GM19035 (cell line): ENCODE measurements around the gene SLC23A3.

Source experiments
- ATAC-seq: cut with Tn5 transposase; IDR thresholded peaks from one replicate; pipeline ENCODE4 v1.9.1; 2021; ENCODE audit not compliant: unreplicated experiment

SLC23A3 gene

GRCh38 chr2:219176818-219177551 lies 7.2 kb upstream of the SLC23A3 start, which contains the start of gene CNPPD1:
CNPPD1 (minus strand) TSS chr2:219176925; CDS start chr2:219176828, 97 bp downstream.
- ATAC-seq: peak; percentile 61

DNA sequence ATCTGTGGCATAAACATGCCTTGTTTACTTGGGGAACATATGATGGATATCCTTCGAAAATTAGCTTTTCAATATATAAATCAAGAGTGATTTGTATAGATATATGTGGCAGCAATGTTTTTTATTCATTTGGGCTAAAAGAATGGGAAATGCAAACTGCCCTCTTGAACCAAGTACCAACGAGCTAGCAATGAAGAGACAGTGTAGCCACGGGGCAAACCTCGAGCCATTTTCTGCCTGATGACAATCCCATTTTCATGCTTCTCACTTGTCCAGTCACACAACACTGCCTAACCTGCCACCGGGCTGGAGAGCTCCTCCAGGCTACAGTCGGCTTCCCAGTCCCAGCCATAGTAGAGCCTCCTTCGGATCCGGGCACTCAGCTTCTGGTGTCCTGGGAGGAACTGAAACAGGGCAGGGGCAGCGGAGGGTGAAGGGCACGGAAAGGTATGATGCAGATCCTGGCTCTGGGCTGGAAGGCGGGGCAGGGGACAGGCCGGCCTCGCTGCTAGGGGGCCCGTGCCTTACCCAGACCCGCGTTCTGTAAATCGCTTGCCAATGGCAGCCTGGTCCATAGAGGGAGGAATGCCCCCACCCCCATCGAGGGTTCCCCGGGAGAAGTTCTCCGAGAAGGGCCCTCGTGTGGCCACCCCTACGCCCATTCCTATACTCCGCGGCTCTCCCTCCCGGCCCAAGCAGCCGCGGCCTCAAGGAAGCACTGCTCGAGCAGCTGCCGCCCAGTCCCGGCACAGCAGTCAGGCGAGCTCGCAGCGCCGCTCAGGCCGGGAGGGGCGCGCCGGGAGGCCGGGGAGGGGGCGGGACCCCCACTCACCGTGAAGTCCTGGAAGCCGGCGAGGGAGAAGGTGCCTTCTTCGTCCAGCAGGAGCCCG lies 6.3 kb upstream of the SLC23A3 start:
- ATAC-seq: peak; percentile 24

DNA sequence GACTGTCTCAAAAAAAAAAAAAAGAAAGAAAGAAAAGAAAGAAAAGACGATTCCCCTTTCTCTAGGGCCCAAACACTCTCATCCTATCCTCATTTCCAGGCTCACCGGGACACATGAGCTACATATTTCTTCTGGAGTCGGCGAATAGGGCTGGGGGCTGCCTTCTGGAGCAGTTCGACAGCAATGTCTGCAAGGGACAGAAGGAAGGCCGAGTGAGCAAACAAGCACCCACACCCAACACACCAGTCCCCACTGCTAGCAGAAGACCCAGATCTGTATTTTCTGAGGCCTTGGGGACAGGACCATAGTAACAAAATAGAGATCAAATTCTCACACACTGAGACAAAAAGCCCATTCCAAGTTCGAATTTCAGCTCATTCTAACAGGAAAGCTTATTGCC lies 5.7 kb upstream of the SLC23A3 start:
- ATAC-seq: no peak

DNA sequence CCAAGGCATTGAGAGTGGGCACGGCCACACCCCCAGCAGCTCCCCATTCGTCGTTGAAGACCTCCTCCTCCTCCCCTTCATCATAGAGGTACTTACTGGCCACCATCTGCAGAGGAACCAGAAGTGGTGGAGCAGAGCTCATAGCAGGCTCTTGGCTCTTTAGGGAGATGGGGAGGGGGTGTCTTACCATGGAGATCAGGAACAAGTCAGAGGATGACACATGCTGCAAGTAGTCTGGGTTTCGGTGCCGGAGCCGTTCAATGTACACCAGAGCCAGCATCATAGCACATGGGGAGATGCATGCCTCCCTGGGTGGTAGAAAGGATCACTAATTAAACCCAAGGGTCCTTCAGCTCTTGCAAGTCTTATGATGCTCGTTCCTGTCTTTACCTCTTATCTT lies 5.0 kb upstream of the SLC23A3 start:
- ATAC-seq: no peak

GRCh38 chr2:219174146-219174545 lies 4.3 kb upstream of the SLC23A3 start:
- ATAC-seq: no peak

DNA sequence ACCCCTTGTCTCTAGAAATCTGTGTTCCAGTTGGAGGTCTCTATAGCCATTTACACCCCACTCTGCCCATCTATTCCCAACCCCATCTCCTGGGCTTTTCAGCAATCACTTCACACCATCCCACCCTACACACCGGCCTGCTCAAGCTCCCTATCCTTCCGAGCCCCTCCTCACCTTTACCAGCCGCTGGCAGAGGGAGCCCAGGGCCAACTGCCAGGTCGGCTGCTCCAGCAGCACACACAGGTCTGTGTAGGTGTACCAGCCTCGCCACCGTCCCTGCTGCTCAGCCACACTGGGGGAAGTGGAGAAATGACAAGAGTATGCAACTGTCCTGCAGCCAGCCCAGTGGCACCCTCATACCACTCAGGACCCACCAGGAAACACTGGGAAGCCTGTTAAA lies 3.3 kb upstream of the SLC23A3 start:
- ATAC-seq: no peak

DNA sequence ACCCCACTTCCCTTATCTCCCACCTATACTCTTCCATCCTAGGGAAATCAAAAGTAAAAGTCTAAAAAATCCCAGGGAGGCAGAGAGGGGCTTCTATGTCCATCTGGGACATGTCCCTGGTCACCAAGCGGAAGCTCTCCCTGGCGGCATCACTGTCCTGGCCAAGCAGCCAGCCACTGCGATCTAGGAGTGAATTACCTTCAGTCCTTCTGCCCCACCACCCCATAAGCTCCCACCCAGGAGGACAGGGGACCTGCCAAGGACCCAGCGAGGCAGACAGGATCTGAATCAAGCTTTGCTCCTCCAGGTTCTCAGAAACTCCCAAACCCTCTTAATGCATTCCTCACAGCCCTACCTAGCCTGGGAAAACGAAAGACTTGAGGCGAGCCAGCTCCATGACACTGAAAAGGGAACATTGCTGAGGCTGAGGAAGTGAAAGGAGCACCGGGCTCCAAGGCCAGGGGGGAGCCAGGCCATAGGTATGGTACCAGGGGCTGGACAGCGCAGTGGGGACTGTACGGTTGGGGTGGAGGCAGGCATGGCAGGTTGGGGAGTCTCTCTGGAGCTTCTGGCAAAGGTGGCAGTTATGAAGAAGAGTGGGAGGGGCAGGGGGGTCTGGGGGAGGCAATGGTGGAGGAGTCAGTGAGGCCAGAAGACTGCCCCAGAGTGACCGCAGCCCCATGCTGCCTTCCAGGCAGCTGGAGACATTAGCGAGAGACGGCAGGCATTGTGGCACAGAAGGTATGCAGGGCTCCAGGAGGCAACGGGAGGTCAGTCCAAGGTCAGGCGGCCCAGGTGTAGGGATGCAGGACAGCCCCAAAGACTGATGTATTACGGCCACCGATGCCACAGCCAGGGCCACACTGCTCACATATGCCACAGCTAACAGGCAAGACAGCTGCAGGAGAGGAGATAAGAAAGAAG lies 2.7 kb upstream of the SLC23A3 start:
- ATAC-seq: no peak

- no peak for ATAC-seq
These were observed 1.4 kb upstream of the SLC23A3 start for GRCh38 chr2:219171231-219171651.

DNA sequence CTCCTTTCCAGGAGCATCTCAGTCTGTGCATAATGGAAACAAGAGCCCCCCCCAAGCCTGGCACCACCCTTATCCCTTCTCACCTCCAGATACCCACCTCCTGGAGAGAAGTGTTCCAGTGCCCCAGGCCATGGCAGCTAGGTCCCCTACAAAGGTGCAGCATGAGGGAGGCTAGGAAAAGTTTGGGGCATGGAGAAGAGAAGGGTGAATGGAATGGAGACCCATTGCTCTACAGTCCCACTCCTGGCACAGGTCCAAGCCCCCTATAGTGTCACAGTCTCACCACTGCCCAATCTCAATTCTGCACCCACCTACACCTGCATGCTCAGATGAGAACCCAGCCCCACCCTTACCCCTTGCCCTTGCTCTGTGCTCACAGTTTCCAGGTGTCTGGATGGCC lies 897 bp downstream of the SLC23A3 start:
- no peak for ATAC-seq

- ATAC-seq: no peak
These were observed 1.3 kb downstream of the SLC23A3 start for GRCh38 chr2:219168526-219168925.

GRCh38 chr2:219167997-219168396 lies 1.8 kb downstream of the SLC23A3 start:
- no peak for ATAC-seq

DNA sequence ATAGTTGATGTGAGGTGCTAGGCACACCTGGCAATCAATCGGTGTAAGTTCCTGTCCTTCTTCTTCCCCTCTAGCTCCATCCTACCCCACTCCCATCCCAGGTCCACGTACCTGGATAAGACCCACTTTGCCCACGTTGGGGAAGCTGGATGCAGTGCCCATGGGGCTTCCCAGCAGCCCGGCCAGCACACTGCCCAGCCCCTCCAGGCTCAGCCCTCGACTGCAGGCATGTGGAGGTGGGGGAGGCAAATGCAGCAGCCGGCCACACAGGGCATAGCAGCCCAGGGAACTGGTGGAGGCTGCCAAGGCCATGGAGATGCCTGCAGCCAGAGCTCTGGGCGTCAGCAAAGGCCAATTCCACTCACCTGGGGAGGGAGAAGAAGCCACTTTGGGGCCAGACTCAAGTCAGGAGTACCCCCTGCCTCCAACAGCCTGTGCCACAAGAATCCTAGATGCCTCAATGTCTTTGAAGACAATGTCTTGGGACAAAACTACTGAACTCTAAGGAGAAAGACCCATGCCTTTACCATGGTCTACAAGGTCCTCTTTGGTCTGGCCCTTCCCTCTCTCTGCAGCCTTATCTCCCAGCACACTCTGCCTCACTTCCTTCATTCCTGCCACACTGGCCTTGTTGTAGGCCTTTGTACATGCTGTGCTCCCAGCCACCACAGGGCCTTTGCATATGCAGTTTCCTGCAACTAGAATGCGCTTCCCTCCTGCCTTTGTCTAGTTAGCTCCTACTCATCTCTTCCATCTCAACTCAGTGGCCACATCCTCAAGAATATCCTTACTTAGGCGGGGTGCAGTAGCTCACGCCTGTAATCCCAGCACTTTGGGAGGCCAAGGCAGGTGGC lies 4.5 kb downstream of the SLC23A3 start:
- no peak for ATAC-seq

DNA sequence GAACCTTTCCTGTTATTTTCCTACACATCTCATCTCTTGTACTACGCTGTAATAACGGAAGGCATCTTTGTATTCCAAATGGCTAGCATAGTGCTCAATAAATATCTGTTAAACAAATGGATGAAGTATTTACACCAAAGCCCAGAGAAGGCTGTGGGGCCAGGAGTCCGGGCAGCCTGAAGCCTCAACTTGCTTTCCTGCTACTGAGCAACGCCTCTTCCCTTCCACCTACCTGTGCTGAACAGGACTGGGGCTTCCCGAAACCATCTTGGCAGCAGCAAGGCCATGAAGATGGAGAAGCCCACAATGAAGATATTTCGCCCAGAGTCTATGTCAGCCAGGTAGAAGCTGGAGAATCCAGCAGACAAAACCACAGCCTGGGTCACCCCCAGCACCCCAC lies 6.7 kb downstream of the SLC23A3 start:
- no peak for ATAC-seq

DNA sequence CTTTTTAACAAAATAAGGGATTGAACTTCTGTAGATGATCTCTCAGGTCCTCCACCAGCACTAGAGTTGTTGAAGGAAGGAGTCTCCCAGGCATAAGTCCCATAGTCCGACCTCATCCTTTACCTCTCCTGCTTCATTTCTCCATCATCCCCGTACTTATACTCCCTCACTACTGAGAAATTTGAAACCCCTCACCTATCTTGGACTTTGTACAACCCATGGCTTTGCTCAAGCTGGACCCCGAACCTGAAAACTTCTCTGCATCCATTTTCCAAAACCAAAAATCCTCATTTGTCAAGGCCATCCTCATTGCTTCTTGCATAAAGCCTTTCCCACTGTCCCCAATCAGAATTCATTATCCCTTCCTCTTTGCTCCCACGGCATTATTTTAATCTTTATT lies 8.7 kb downstream of the SLC23A3 start:
- no peak for ATAC-seq

GRCh38 chr2:219160186-219161017 lies 9.4 kb downstream of the SLC23A3 start, which contains the start of gene NHEJ1:
NHEJ1 (minus strand) TSS chr2:219160815; CDS start chr2:219158362, 2,453 bp downstream.
- ATAC-seq: peak; percentile 88

GRCh38 chr2:219159771-219160185 lies 10.1 kb downstream of the SLC23A3 start:
- ATAC-seq: no peak

- ATAC-seq: no peak
These were observed 11.2 kb downstream of the SLC23A3 start for GRCh38 chr2:219158586-219158985.

DNA sequence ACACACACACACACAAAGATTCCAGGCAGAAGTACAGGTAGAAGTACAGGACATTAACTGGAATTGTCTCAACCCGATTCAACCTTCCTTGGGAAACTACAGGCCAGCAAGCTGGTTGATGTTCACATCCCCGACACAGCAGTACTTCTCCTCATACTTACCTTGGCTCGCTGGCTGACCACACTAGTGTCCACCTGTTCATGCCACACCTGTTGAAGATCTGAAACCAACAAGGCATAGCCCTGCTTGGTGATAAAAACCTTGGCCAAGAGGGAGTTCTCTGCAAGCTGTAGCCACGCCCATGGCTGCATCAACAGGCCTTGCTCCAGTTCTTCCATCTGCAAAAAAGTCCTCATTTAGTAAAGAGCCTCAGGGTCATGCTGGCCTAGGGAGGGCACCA lies 11.8 kb downstream of the SLC23A3 start:
- ATAC-seq: no peak

DNA sequence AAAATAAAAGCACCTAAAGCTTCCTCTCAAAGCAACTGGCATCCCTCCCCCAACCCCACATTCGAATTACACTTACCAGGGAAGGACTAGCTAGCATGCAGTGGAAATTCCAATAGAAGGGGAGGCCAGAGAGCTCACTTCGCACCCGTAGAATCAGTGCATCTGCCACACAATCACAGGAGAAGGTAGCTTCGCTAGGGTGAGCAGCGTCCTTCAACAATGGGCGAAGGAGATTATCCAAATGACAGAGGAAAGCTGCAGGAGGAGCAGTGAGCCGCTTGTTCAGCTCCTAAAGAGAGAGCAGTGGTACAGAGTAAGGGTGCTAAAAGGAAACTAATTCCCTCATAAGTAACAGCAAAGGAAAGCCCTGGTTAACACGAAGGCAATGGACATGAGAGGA lies 12.4 kb downstream of the SLC23A3 start:
- ATAC-seq: no peak
